CD4-positive, alpha-beta T cell treated with Interleukin-15 for 1 hour (primary cell): Measurements from ENCODE around the gene HEXD.
"Not testable (repeated sequence)": the region's sequence is repeated elsewhere in the genome, so short reads cannot be mapped to it uniquely, and the experiment has no call there.

ENCODE experiments used
- DNase-seq: peaks from one replicate; pipeline ENCODE4 v3.0.0-alpha.2; 2020

Gene HEXD

GRCh38 chr17:82418001-82418986, at the start of gene HEXD, which contains the start of gene OGFOD3:
HEXD (plus strand) TSS chr17:82418347; CDS start chr17:82419800, 1,453 bp downstream.
OGFOD3 (minus strand) TSS chr17:82418586; CDS start chr17:82418485, 101 bp downstream.
- DNase-seq, result peak; percentile 85

GRCh38 chr17:82369211-82369610, 48.9 kb upstream of the HEXD start:
- DNase-seq, result no peak

GRCh38 chr17:82370471-82371332, 47.4 kb upstream of the HEXD start:
- no peak for DNase-seq

- no peak for DNase-seq
Measured at GRCh38 chr17:82371333-82372248, 46.6 kb upstream of the HEXD start, which contains the start of gene UTS2R. UTS2R (plus strand) TSS chr17:82371765; CDS start chr17:82374325, 2,560 bp downstream.

GRCh38 chr17:82372249-82373071, 45.7 kb upstream of the HEXD start:
- no peak for DNase-seq

GRCh38 chr17:82373072-82373452, 45.1 kb upstream of the HEXD start:
- DNase-seq, result not testable (repeated sequence)

- no peak for DNase-seq
Measured at GRCh38 chr17:82373731-82374625, 44.2 kb upstream of the HEXD start.

- DNase-seq, result no peak
Measured at GRCh38 chr17:82374626-82375331, 43.4 kb upstream of the HEXD start.

- DNase-seq, result no peak
Measured at GRCh38 chr17:82375359-82376041, 42.6 kb upstream of the HEXD start.

GRCh38 chr17:82376042-82376730, 42.0 kb upstream of the HEXD start:
- no peak for DNase-seq

- DNase-seq, result not testable (repeated sequence)
Measured at GRCh38 chr17:82377294-82377693, 40.9 kb upstream of the HEXD start.

GRCh38 chr17:82377924-82378740, 40.0 kb upstream of the HEXD start:
- DNase-seq, result no peak

- DNase-seq, result no peak
Measured at GRCh38 chr17:82378741-82379021, 39.5 kb upstream of the HEXD start.

- no peak for DNase-seq
Measured at GRCh38 chr17:82380860-82381702, 37.1 kb upstream of the HEXD start.

- DNase-seq, result not testable (repeated sequence)
Measured at GRCh38 chr17:82381703-82382009, 36.5 kb upstream of the HEXD start.

GRCh38 chr17:82382220-82382932, 35.8 kb upstream of the HEXD start:
- not testable (repeated sequence) for DNase-seq
